Measurements from ENCODE around the gene GRK1. TPM values are rescaled to one million over a fixed set of nuclear protein-coding genes. Genes with fewer than 3 reads are reported as not detected.

Gene GRK1
- total RNA-seq, 1 donor from 2014 or later, result 0.07 TPM

GRCh38 chr13:113638806-113639205 is 28.2 kb upstream of the GRK1 start:
- no peak overlapping the region for H3K27ac Mint-ChIP-seq (ENCODE audit: unreplicated experiment)
- no peaks in the 10 kb centered on the region for H3K27me3 Mint-ChIP-seq (ENCODE audit: low read depth)
- H3K36me3 Mint-ChIP-seq (ENCODE audit: low read depth), result peaks cover 59% of the 10 kb centered on the region
- H3K4me3 Mint-ChIP-seq (ENCODE audit: unreplicated experiment), result no peak overlapping the region
- TF ChIP-seq, protein P1, sequence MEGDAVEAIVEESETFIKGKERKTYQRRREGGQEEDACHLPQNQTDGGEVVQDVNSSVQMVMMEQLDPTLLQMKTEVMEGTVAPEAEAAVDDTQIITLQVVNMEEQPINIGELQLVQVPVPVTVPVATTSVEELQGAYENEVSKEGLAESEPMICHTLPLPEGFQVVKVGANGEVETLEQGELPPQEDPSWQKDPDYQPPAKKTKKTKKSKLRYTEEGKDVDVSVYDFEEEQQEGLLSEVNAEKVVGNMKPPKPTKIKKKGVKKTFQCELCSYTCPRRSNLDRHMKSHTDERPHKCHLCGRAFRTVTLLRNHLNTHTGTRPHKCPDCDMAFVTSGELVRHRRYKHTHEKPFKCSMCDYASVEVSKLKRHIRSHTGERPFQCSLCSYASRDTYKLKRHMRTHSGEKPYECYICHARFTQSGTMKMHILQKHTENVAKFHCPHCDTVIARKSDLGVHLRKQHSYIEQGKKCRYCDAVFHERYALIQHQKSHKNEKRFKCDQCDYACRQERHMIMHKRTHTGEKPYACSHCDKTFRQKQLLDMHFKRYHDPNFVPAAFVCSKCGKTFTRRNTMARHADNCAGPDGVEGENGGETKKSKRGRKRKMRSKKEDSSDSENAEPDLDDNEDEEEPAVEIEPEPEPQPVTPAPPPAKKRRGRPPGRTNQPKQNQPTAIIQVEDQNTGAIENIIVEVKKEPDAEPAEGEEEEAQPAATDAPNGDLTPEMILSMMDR (IDR thresholded peaks at IDR 0.05), result no peak
- H3K9me3 Mint-ChIP-seq (ENCODE audit: low read depth), result peaks cover 2% of the 10 kb centered on the region
- peak; percentile 39 for DNase-seq (ENCODE audit: low spot score)
- no peaks in the 10 kb centered on the region for H3K4me1 Mint-ChIP-seq (ENCODE audit: low read depth)

DNA sequence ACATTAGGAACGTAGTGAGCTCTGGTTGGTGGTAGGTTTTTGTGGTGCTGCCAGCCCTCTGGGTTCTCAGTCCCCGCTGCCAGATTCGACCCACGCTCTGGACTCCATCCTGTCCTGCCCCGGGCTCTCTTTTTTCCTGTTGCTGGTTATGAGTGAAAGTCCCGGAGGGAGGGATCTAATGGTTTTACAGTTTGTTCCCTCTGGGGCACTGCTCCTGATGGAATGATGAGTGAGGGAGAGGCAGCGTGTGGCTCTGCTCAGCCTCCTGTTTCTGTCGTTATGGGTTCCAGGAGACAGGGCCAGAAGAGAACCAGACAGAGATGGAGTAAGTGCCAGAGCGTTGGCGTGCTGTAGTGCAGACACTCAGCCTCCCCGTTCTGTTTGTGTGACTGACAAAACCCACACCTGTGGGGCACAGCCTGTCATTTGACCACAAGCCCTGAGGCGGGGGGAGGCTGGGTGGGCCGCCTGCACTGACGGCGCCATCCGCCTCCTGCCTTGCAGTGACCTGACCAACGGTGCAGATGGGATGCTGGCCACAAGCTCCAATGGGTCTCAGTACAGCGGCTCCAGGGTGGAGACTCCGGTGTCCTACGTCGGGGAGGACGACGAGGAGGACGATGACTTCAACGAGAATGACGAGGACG is 27.3 kb upstream of the GRK1 start:
- H3K4me1 Mint-ChIP-seq (ENCODE audit: low read depth), result no peaks in the 10 kb centered on the region
- no peak overlapping the region for H3K27ac Mint-ChIP-seq (ENCODE audit: unreplicated experiment)
- DNase-seq (ENCODE audit: low spot score), result peak; percentile 76
- no peak overlapping the region for H3K4me3 Mint-ChIP-seq (ENCODE audit: unreplicated experiment)
- peaks cover 50% of the 10 kb centered on the region for H3K36me3 Mint-ChIP-seq (ENCODE audit: low read depth)
- TF ChIP-seq, protein P1 (IDR thresholded peaks at IDR 0.05), result no peak
- H3K9me3 Mint-ChIP-seq (ENCODE audit: low read depth), result peaks cover 2% of the 10 kb centered on the region
- no peaks in the 10 kb centered on the region for H3K27me3 Mint-ChIP-seq (ENCODE audit: low read depth)

DNA sequence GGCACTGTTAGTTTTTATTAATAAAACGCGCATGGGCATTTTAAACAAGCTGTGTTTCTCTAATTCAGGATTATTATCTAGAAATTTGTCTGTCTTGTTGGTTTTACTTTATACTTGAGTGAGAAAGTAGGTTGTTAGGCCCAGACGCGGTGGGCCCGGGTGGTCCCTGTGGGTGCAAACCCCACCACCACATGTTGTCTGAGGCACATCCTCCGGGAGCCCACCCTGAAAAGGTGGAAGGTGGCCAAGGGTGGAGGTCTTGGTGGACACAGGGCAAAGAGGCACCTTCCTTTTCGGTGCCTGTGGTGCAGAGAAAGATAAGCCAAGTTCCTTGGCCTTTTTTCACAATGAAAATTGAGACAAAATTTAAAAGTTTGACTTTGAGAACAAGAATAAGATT is 25.6 kb upstream of the GRK1 start:
- no peak overlapping the region for H3K27ac Mint-ChIP-seq (ENCODE audit: unreplicated experiment)
- peaks cover 2% of the 10 kb centered on the region for H3K9me3 Mint-ChIP-seq (ENCODE audit: low read depth)
- no peak overlapping the region for H3K4me3 Mint-ChIP-seq (ENCODE audit: unreplicated experiment)
- H3K4me1 Mint-ChIP-seq (ENCODE audit: low read depth), result peaks cover 7% of the 10 kb centered on the region
- peak; percentile 42 for DNase-seq (ENCODE audit: low spot score)
- TF ChIP-seq, protein P1 (IDR thresholded peaks at IDR 0.05), result no peak
- no peaks in the 10 kb centered on the region for H3K27me3 Mint-ChIP-seq (ENCODE audit: low read depth)
- peaks cover 42% of the 10 kb centered on the region for H3K36me3 Mint-ChIP-seq (ENCODE audit: low read depth)

GRCh38 chr13:113642563-113642962 is 24.5 kb upstream of the GRK1 start:
- TF ChIP-seq, protein P1 (IDR thresholded peaks at IDR 0.05), result no peak
- Mint-ChIP-seq H3K4me3 (ENCODE audit: unreplicated experiment) (no peak overlapping the region), H3K27me3 (ENCODE audit: low read depth) (no peaks in the 10 kb centered on the region), H3K4me1 (ENCODE audit: low read depth) (peaks cover 19% of the 10 kb centered on the region), H3K9me3 (ENCODE audit: low read depth) (peaks cover 2% of the 10 kb centered on the region), H3K27ac (ENCODE audit: unreplicated experiment) (no peak overlapping the region), H3K36me3 (ENCODE audit: low read depth) (peaks cover 33% of the 10 kb centered on the region)
- DNase-seq (ENCODE audit: low spot score), result no peak

DNA sequence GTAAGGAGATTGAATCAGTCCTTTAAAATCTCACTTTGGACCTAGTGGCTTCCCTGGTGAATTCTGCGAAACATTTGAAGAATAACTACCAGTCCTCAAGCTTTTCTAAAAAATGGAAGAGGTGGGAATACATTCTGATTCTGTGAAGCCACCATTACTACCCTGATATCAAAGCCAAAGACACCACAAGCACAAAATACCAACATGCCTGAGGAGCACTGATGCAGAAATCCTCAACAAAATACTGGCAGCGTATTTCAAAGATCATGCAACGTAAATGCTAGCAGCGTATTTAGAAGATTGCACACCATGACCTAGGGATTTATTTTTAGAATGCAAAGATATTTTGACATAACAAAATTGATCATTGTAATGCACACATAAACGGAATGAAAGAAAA is 23.4 kb upstream of the GRK1 start:
- H3K9me3 Mint-ChIP-seq (ENCODE audit: low read depth), result peaks cover 2% of the 10 kb centered on the region
- H3K27me3 Mint-ChIP-seq (ENCODE audit: low read depth), result no peaks in the 10 kb centered on the region
- peaks cover 26% of the 10 kb centered on the region for H3K4me1 Mint-ChIP-seq (ENCODE audit: low read depth)
- DNase-seq (ENCODE audit: low spot score), result no peak
- no peak overlapping the region for H3K27ac Mint-ChIP-seq (ENCODE audit: unreplicated experiment)
- H3K36me3 Mint-ChIP-seq (ENCODE audit: low read depth), result peaks cover 27% of the 10 kb centered on the region
- TF ChIP-seq, protein P1 (IDR thresholded peaks at IDR 0.05), result no peak
- no peak overlapping the region for H3K4me3 Mint-ChIP-seq (ENCODE audit: unreplicated experiment)
